Neuronal stem cell (in vitro differentiated cells): ENCODE measurements around the gene TERF2IP.

Experiments used
- DNase-seq: peaks from one replicate; pipeline ENCODE4 v3.0.0-alpha.2; 2013; ENCODE audit warnings: low spot score
- H2AFZ ChIP-seq: one replicate; pipeline ENCODE4 v1.6.1; 2013; ENCODE audit warnings: mild to moderate bottlenecking, low read length, inconsistent platforms
- H2AK5ac ChIP-seq: 2 replicates; pipeline ENCODE4 v1.6.1; 2013; ENCODE audit warnings: low read depth, mild to moderate bottlenecking, inconsistent platforms, low read length, moderate library complexity, mixed read lengths
- H2BK120ac ChIP-seq: 2 replicates; pipeline ENCODE4 v1.6.1; 2013; ENCODE audit warnings: low read depth, mild to moderate bottlenecking, inconsistent platforms, low read length, moderate library complexity, mixed read lengths
- H2BK12ac ChIP-seq: one replicate; pipeline ENCODE4 v1.6.1; 2013; ENCODE audit warnings: low read length, inconsistent platforms
- H2BK15ac ChIP-seq: 2 replicates; pipeline ENCODE4 v1.6.1; 2013; ENCODE audit warnings: mild to moderate bottlenecking, low read length, inconsistent platforms, mixed read lengths
- H2BK5ac ChIP-seq: one replicate; pipeline ENCODE4 v1.6.1; 2013; ENCODE audit warnings: inconsistent platforms, mild to moderate bottlenecking, low read length, moderate library complexity
- H3K14ac ChIP-seq: one replicate; pipeline ENCODE4 v1.6.1; 2013; ENCODE audit warnings: low read length, inconsistent platforms
- H3K18ac ChIP-seq: 2 replicates; pipeline ENCODE4 v1.6.1; 2013; ENCODE audit warnings: low read length, inconsistent platforms
- H3K23ac ChIP-seq: 2 replicates; pipeline ENCODE4 v1.6.1; 2013; ENCODE audit warnings: low read depth, mild to moderate bottlenecking, mixed read lengths, low read length, inconsistent platforms; ENCODE audit not compliant: poor library complexity
- H3K27ac ChIP-seq: replicated peaks from 3 replicates; pipeline ENCODE4 v1.5.1; 2013; ENCODE audit warnings: low read length, inconsistent platforms
- H3K27me3 ChIP-seq, 3 experiments: 2 replicates each; pipeline ENCODE4 v1.6.1; 2013; ENCODE audit warnings: low read length in 3 of 3, mild to moderate bottlenecking in 2 of 3, inconsistent platforms in 1 of 3, low read depth in 1 of 3, mixed read lengths in 1 of 3, moderate library complexity in 1 of 3; ENCODE audit not compliant: control insufficient read depth in 3 of 3, insufficient read depth in 3 of 3
- H3K36me3 ChIP-seq, 2 donors: replicated peaks in 1 of 2; 2 replicates each; pipeline ENCODE4 v1.6.1; 2013; ENCODE audit warnings: low read length in 2 of 2; ENCODE audit not compliant: control insufficient read depth in 2 of 2, insufficient read depth in 2 of 2
- H3K4ac ChIP-seq: 2 replicates; pipeline ENCODE4 v1.6.1; 2013; ENCODE audit warnings: inconsistent platforms, mild to moderate bottlenecking, low read length, moderate library complexity
- H3K4me1 ChIP-seq, 2 donors: 1 replicate in 1 of 2; 2 replicates in 1 of 2; pipeline ENCODE4 v1.6.1; 2013; ENCODE audit warnings: low read length in 2 of 2, low read depth in 1 of 2; ENCODE audit not compliant: control insufficient read depth in 2 of 2, insufficient read depth in 1 of 2
- H3K4me2 ChIP-seq: one replicate; pipeline ENCODE4 v1.6.1; 2013; ENCODE audit warnings: mild to moderate bottlenecking, low read length, inconsistent platforms; ENCODE audit not compliant: insufficient read depth, poor library complexity, severe bottlenecking
- H3K4me3 ChIP-seq, 2 donors: 2 replicates each; pipeline ENCODE4 v1.5.1; 2013; ENCODE audit warnings: low read length in 2 of 2, mild to moderate bottlenecking in 2 of 2, inconsistent platforms in 1 of 2, moderate library complexity in 1 of 2
- H3K79me1 ChIP-seq: one replicate; pipeline ENCODE4 v1.6.1; 2013; ENCODE audit warnings: low read depth, mild to moderate bottlenecking, inconsistent platforms, low read length, moderate library complexity
- H3K9ac ChIP-seq: one replicate; pipeline ENCODE4 v1.6.1; 2013; ENCODE audit warnings: mild to moderate bottlenecking, low read depth, low read length, inconsistent platforms; ENCODE audit not compliant: poor library complexity
- H3K9me3 ChIP-seq, 2 donors: replicated peaks in 1 of 2; 2 replicates each; pipeline versions ENCODE3 to v1.6.1; 2013; ENCODE audit warnings: low read length in 2 of 2, mild to moderate bottlenecking in 2 of 2, inconsistent platforms in 1 of 2, low read depth in 1 of 2, mixed read lengths in 1 of 2, moderate library complexity in 1 of 2; ENCODE audit not compliant: control insufficient read depth in 2 of 2, insufficient read depth in 1 of 2
- H4K8ac ChIP-seq: one replicate; pipeline ENCODE4 v1.6.1; 2013; ENCODE audit warnings: low read depth, mild to moderate bottlenecking, inconsistent platforms, low read length, moderate library complexity
- H4K91ac ChIP-seq: one replicate; pipeline ENCODE4 v1.6.1; 2013; ENCODE audit warnings: low read length, low read depth, mild to moderate bottlenecking, inconsistent platforms; ENCODE audit not compliant: poor library complexity
- WGBS, 2 donors: extraction: QIAGEN DNeasy Blood & Tissue Kit; methylation state at CpG; one replicate each; pipeline ENCODE4 v1.1.7; 2013; ENCODE audit warnings: missing lambda C conversion rate in 2 of 2, mixed read lengths in 1 of 2; ENCODE audit not compliant: insufficient read length in 2 of 2, insufficient replicate concordance in 1 of 2; ENCODE audit errors: extremely low coverage in 2 of 2; 5-methylcytosine and 5-hydroxymethylcytosine counted together

TERF2IP gene

DNA sequence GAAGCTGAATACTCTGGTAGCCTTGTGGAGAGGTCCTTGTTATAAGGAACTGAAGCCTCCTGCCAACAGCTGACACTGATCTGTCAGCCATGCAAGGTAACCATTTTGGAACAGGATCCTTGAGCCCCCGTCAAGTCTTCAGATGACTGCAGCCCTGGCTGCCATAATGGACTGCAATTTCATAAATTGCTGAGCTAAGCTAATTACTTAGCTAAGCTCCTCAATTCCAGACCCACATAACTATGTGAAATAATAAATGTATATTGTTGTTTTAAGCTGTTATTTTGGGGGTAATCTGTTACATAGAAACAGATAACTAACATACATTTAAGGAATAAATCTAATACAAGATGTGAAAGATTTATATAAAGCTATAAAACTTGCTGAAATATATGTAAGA lies 41.1 kb upstream of the TERF2IP start:
- H3K9me3 ChIP-seq = peaks cover 10% of the 10 kb centered on the region in 2 donors
- no peak overlapping the region for H2AK5ac ChIP-seq
- H3K27me3 ChIP-seq = no peaks in the 10 kb centered on the region
- no peak overlapping the region for H2BK12ac ChIP-seq
- H2AFZ ChIP-seq = no peak overlapping the region
- H3K9ac ChIP-seq = no peak overlapping the region
- no peak overlapping the region for H3K23ac ChIP-seq
- no peak for DNase-seq
- H3K4me2 ChIP-seq = no peak overlapping the region
- no peak overlapping the region for H3K27ac ChIP-seq
- H3K36me3 ChIP-seq = peaks cover 42 to 93% of the 10 kb centered on the region in 2 donors
- no CpG with 5 or more reads among the region's 1 CpG for WGBS, 2 donors
- no peak overlapping the region for H4K8ac ChIP-seq
- no peak overlapping the region for H3K4me3 ChIP-seq
- no peak overlapping the region for H3K14ac ChIP-seq
- H3K18ac ChIP-seq = no peak overlapping the region
- H2BK120ac ChIP-seq = no peak overlapping the region
- H2BK15ac ChIP-seq = no peak overlapping the region
- H4K91ac ChIP-seq = no peak overlapping the region
- no peak overlapping the region for H3K4ac ChIP-seq
- no peaks in the 10 kb centered on the region for H3K4me1 ChIP-seq
- H3K79me1 ChIP-seq = peaks cover 2% of the 10 kb centered on the region
- H2BK5ac ChIP-seq = no peak overlapping the region

GRCh38 chr16:75614066-75614897 lies 33.3 kb upstream of the TERF2IP start:
- Histone ChIP-seq H4K91ac (no peak overlapping the region), H3K79me1 (peaks cover 2% of the 10 kb centered on the region), H3K9ac (no peak overlapping the region), H3K36me3 (peaks cover 27 to 97% of the 10 kb centered on the region in 2 donors), H3K4me3 (no peak overlapping the region), H4K8ac (no peak overlapping the region), H2BK12ac (no peak overlapping the region), H3K27ac (no peak overlapping the region), H3K23ac (no peak overlapping the region), H3K9me3 (no peaks in the 10 kb centered on the region), H2AFZ (no peak overlapping the region), H3K18ac (no peak overlapping the region), H3K14ac (no peak overlapping the region), H3K4me2 (no peak overlapping the region), H2BK5ac (no peak overlapping the region), H2AK5ac (no peak overlapping the region), H2BK120ac (no peak overlapping the region), H3K4me1 (no peaks in the 10 kb centered on the region), H3K4ac (no peak overlapping the region), H3K27me3 (no peaks in the 10 kb centered on the region), H2BK15ac (no peak overlapping the region)
- WGBS, 2 donors = no CpG with 5 or more reads among the region's 4 CpGs
- no peak for DNase-seq

GRCh38 chr16:75615619-75616018 lies 32.0 kb upstream of the TERF2IP start:
- Histone ChIP-seq H3K4me3 (no peak overlapping the region), H2BK15ac (no peak overlapping the region), H3K9ac (no peak overlapping the region), H3K79me1 (peaks cover 2% of the 10 kb centered on the region), H2BK5ac (no peak overlapping the region), H2AK5ac (no peak overlapping the region), H3K23ac (no peak overlapping the region), H2AFZ (no peak overlapping the region), H2BK12ac (no peak overlapping the region), H3K4me1 (peaks cover 0 to 2% of the 10 kb centered on the region in 2 donors), H3K27ac (no peak overlapping the region), H3K27me3 (no peaks in the 10 kb centered on the region), H2BK120ac (no peak overlapping the region), H3K36me3 (peaks cover 26 to 97% of the 10 kb centered on the region in 2 donors), H3K18ac (no peak overlapping the region), H3K4ac (no peak overlapping the region), H4K8ac (no peak overlapping the region), H3K14ac (no peak overlapping the region), H3K9me3 (no peaks in the 10 kb centered on the region), H4K91ac (no peak overlapping the region), H3K4me2 (no peak overlapping the region)
- no CpG with 5 or more reads among the region's 2 CpGs for WGBS, 2 donors
- no peak for DNase-seq

GRCh38 chr16:75616521-75617010 lies 31.0 kb upstream of the TERF2IP start:
- H3K4ac ChIP-seq = no peak overlapping the region
- DNase-seq = no peak
- no peaks in the 10 kb centered on the region for H3K27me3 ChIP-seq
- no peak overlapping the region for H3K27ac ChIP-seq
- no peak overlapping the region for H3K18ac ChIP-seq
- H2BK12ac ChIP-seq = no peak overlapping the region
- H3K4me3 ChIP-seq = no peak overlapping the region
- no peak overlapping the region for H2AK5ac ChIP-seq
- H3K4me2 ChIP-seq = no peak overlapping the region
- WGBS, 2 donors = no CpG with 5 or more reads among the region's 4 CpGs
- no peak overlapping the region for H4K8ac ChIP-seq
- no peak overlapping the region for H4K91ac ChIP-seq
- H2AFZ ChIP-seq = no peak overlapping the region
- H3K14ac ChIP-seq = no peak overlapping the region
- no peak overlapping the region for H3K23ac ChIP-seq
- no peak overlapping the region for H2BK15ac ChIP-seq
- no peaks in the 10 kb centered on the region for H3K79me1 ChIP-seq
- no peaks in the 10 kb centered on the region for H3K9me3 ChIP-seq
- H3K9ac ChIP-seq = no peak overlapping the region
- peaks cover 24 to 92% of the 10 kb centered on the region in 2 donors for H3K36me3 ChIP-seq
- H3K4me1 ChIP-seq = peaks cover 0 to 2% of the 10 kb centered on the region in 2 donors
- no peak overlapping the region for H2BK120ac ChIP-seq
- no peak overlapping the region for H2BK5ac ChIP-seq
